ENCODE measurements around the gene TCF20.
A peak's percentile ranks its signal among the peaks of the same experiment; 100 is the strongest.

TCF20 gene

DNA sequence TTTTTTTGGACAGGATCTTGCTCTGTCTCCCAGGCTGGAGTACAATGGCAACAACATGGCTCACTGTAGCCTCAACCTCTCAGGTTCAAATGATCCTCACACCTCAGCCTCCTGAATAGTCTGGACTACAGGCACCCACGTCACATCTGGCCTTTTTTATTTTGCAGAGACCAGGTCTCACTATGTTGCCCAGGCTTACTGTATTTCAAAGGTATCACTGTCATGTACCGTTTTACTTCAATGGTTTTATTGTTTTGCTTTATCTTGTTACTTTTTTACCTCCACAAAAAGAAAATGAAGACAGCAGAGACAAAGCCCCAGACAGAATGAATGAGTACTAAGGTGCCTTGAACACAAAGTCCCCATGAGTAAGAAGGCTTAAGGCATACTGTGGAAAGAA is 5.1 kb downstream of the TCF20 start:
- no peak for DNase-seq (ENCODE audit: low read depth, low spot score)
- TF ChIP-seq, protein P1, sequence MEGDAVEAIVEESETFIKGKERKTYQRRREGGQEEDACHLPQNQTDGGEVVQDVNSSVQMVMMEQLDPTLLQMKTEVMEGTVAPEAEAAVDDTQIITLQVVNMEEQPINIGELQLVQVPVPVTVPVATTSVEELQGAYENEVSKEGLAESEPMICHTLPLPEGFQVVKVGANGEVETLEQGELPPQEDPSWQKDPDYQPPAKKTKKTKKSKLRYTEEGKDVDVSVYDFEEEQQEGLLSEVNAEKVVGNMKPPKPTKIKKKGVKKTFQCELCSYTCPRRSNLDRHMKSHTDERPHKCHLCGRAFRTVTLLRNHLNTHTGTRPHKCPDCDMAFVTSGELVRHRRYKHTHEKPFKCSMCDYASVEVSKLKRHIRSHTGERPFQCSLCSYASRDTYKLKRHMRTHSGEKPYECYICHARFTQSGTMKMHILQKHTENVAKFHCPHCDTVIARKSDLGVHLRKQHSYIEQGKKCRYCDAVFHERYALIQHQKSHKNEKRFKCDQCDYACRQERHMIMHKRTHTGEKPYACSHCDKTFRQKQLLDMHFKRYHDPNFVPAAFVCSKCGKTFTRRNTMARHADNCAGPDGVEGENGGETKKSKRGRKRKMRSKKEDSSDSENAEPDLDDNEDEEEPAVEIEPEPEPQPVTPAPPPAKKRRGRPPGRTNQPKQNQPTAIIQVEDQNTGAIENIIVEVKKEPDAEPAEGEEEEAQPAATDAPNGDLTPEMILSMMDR (IDR thresholded peaks at IDR 0.05; ENCODE audit: low read depth, low read length): no peak
- in situ Hi-C loops (cut with HindIII; ENCODE audit: low sequenced_read_pairs): no loop called here

DNA sequence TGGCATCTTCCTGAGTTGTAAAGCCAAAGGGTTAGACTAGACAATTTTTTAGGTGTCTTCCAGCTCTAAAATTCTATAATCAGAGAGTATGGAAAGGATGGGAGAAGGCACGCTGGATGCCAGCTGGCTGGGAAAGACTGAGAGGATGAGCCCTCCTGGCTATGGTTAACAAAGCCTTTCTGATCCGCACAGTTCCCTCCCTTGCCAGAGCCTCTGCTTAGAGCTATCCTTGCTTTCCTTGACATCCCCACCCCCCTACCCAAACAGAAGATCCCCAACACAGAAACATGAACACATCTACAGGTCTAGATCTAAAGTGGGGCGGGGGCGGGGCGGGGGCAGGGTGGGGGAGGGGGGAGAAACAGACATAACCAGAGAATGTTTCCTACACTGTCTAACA is 6.5 kb downstream of the TCF20 start:
- in situ Hi-C loops (cut with HindIII; ENCODE audit: low sequenced_read_pairs): no loop called here
- no peak overlapping the region for H3K4me3 ChIP-seq (ENCODE audit: low read depth, low read length)
- no peak for DNase-seq (ENCODE audit: low read depth, low spot score)
- TF ChIP-seq, protein P1 (IDR thresholded peaks at IDR 0.05; ENCODE audit: low read depth, low read length): no peak

More for the DNA sequence above, 5.1 kb downstream of the TCF20 start:
- no peak overlapping the region for H3K4me3 ChIP-seq (ENCODE audit: low read depth, low read length)

DNA sequence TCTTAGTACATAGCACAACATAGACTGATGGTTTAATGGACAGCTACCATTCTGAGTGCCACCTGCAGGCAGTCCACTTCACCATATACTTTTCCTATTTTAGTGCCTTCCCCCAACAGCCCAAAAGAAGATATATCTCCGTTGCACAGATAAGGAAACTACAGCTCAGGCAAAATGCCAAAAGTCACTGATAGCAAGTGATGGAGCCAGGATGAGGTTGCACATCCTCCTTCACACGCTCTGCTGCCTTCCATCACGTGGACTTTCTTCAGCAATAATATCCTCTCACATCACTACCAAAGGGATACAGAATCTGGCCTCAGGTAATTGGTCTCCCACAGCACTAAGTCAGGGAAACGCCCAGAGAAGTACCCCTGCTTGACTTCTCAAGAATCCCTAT is 7.5 kb downstream of the TCF20 start:
- no peak overlapping the region for H3K4me3 ChIP-seq (ENCODE audit: low read depth, low read length)
- no peak for DNase-seq (ENCODE audit: low read depth, low spot score)
- in situ Hi-C loops (cut with HindIII; ENCODE audit: low sequenced_read_pairs): no loop called here
- TF ChIP-seq, protein P1 (IDR thresholded peaks at IDR 0.05; ENCODE audit: low read depth, low read length): no peak

DNA sequence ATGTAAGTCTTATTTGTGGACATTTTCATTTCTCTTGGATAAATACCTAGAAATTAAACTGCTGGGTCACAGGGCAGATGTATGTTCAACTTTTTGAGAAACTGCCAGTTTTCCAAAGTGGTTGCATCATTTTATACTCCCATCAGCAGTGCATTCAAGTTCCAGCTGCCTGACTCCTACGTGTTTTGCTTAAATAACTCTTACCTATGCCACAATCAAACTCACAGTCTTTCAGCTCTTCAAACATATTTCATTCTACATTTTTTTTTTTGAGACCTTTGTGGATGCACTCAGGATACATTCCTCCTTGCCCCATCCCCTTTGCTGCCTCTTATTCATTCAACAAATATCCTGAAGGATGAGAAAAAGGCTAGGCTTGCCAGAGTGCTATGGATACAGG is 9.2 kb downstream of the TCF20 start:
- TF ChIP-seq, protein P1 (IDR thresholded peaks at IDR 0.05; ENCODE audit: low read depth, low read length): no peak
- DNase-seq (ENCODE audit: low read depth, low spot score): peak; percentile 12
- no peak overlapping the region for H3K4me3 ChIP-seq (ENCODE audit: low read depth, low read length)
- in situ Hi-C loops (cut with HindIII; ENCODE audit: low sequenced_read_pairs): no loop called here

DNA sequence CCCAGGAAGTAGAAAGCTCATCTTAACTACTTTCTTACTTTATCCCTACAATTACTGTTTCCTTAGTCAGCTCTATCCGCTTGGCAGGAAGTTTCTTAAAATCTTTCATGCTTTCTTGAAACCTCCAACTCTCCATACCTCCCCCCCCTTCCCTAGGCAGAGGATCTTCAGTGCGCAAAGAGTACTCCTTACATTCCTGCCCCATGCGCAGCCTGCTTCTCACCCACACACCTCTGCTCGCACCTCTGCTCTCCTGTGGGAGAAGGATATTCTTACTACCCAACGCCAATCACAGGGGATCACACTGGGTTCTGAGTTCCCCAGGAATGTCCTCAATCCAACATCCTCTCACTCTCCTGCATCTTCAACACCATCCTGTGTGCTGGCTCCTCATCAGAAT is 12.3 kb downstream of the TCF20 start:
- H3K4me3 ChIP-seq (ENCODE audit: low read depth, low read length): no peak overlapping the region
- DNase-seq (ENCODE audit: low read depth, low spot score): no peak
- in situ Hi-C loops (cut with HindIII; ENCODE audit: low sequenced_read_pairs): no loop called here
- TF ChIP-seq, protein P1 (IDR thresholded peaks at IDR 0.05; ENCODE audit: low read depth, low read length): no peak

DNA sequence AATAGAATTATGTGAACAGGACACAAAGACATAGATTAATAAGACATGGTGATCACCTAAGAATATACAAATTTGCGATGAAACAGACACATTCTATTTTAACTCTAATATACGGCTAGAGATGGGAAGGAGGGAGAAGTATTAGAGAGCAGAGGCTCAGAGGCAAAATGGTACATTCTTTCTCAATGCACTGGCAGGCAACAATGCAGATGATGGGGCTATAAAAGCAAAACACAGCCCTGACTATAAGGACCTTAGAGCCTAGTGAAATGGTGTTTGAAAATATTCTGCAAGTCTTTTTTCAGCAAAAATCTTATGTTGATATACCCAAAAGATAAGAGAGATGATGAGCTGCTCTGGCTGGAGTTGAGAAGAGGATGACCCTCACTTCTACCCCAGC is 13.1 kb downstream of the TCF20 start:
- in situ Hi-C loops (cut with HindIII; ENCODE audit: low sequenced_read_pairs): no loop called here
- DNase-seq (ENCODE audit: low read depth, low spot score): no peak
- H3K4me3 ChIP-seq (ENCODE audit: low read depth, low read length): no peak overlapping the region
- TF ChIP-seq, protein P1 (IDR thresholded peaks at IDR 0.05; ENCODE audit: low read depth, low read length): no peak

DNA sequence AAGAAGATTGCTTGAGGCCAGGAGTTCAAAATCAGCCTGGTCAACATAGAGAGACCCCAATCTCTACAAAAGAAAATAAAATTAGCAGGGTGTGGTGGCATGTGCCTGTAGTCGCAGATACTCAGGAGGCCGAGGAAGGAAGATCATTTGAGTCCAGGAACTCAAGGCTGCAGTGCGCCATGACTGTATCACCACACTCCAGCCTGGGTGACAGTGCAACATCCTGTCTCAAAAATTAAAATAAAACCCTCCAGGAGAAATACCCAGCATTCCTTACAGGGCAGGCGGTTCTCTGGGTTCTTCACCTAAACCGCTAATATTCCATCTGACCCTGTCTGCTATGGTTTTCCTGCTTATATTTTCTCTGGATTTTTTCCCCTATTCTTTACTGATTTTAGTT is 13.5 kb downstream of the TCF20 start:
- TF ChIP-seq, protein P1 (IDR thresholded peaks at IDR 0.05; ENCODE audit: low read depth, low read length): no peak
- no peak for DNase-seq (ENCODE audit: low read depth, low spot score)
- in situ Hi-C loops (cut with HindIII; ENCODE audit: low sequenced_read_pairs): no loop called here
- no peak overlapping the region for H3K4me3 ChIP-seq (ENCODE audit: low read depth, low read length)
